ENCODE data around the gene WEE1.

- TF ChIP-seq CTCF (IDR thresholded peaks at IDR 0.05) (no peak), EP300 (IDR thresholded peaks at IDR 0.05) (no peak), POLR2A (IDR thresholded peaks at IDR 0.05) (no peak)
Measured at GRCh38 chr11:9633679-9634078, 60.2 kb downstream of the WEE1 start.

Measured in suprapubic skin (tissue), 3 donors.